GM18502 (cell line): Measurements from ENCODE around the gene ZDHHC3.

Experiments used
- ATAC-seq: cut with Tn5 transposase; IDR thresholded peaks from one replicate; pipeline ENCODE4 v1.9.1; 2021; ENCODE audit warnings: mild to moderate bottlenecking; ENCODE audit not compliant: unreplicated experiment, poor library complexity

The ZDHHC3 gene

DNA sequence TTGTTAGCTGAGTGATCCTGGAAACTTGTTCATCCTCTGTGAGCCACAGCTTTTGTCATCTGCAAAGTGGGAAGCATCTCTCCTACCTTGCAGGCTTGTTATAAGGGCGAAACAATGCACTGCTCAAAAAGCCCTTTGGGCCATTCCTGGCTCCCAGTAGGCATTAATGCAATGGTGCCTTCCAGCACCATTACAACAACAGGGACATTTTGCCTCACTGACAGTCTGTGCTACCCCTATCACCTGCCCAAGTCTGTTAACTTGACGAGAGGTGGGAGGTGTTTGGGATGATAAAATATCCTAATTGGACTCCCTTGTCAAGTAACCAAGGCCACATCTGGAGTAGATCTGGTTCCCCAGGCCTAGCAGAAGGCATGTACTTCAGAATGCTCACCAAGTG, 44.2 kb downstream of the ZDHHC3 start:
- no peak for ATAC-seq

DNA sequence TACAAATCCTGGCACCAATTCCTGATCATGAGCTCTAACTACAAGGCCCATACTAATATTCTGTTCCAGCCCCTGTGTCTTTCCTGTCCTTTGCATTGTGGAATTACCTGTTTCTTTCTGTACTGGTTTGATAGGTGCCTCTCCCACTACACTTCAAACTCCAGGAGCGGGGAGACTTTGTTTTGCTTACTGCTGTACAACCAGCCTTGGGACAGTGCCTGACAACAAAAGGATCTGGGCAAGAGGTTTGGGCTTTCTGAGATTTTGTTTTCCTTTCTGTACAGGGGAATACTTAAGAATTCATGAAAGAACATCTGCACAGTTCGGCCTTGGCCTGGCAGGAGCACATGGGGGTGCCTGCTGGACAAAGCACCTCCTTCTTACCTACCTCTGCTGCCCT, 45.1 kb downstream of the ZDHHC3 start:
- ATAC-seq = no peak

DNA sequence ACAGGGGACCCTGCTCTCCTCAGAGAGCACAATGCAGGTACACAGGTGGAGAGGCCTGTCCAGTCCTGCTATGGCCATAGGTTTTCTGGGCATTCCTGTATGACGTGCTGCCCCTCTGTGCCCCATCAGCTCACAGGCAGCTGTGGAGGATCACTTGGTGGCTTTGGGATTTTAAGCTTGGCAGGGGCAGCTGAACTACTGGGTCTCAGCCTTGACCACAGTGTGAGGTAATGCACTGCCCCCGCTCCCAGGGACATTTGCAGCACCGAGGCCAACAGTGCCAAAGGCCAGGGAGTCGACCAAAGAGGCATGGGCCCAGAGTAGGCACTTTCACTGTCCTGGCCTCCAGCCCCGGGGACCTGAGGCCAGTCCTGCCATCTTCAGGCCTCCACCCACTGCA, 46.2 kb downstream of the ZDHHC3 start:
- ATAC-seq = no peak

DNA sequence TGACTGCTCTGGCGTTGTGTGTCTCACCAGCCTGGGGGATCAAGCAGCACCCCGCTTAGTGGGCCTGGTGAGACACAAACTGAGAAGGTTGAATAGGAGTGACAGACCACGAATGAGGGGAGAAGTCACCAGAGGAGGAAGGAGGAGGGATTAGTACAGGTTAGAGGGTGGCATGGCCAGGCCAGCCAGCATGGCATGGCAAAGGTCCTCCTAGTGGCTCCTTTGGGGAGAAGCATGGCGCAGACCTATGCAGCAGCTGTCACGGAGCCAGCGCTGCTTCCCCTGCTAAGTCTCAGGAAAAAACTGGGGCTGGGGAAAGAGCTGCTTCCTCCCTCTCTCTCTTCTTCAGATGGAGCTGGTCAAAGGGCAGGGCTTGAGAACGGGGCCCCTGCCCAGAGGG, 48.6 kb downstream of the ZDHHC3 start:
- ATAC-seq = no peak

DNA sequence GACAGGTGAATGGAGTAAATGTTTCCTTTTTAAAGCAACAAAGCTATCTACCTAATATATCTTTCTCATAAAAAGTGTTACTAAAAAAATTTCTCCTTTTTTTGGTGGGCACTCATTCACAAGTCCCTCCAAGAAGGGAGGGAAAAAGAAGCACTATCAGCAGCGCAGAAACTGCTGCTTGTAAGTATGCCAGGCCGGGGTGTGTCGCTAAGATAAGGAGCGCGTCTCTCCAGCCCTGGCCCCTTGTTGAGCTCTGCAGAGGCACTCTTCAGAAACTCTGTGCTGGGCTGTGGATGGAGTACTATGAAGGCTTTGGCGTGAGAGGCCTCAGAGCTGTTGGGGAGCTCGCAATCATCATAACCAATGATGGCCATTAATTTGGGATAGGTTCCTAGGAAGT, 49.1 kb downstream of the ZDHHC3 start:
- no peak for ATAC-seq

DNA sequence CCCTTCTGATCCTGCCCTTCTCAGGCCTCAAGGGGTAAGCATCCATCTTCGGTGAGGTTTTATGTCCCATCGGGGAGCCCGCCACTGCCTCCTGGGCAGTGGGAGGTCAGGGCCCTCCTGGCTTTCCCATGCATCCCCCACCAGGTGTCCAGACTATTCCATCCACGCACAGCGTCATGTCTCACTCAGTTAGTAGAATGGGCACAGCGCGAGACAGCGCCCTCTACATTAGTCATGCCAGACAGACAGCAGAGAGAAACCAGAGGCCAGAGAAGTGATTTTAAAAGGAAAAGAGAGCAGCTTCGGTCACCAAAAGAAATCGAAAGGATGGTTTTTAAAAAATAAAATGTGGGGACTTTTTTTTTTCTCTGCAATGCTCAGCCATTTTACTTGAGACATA, 49.8 kb downstream of the ZDHHC3 start:
- ATAC-seq = no peak

DNA sequence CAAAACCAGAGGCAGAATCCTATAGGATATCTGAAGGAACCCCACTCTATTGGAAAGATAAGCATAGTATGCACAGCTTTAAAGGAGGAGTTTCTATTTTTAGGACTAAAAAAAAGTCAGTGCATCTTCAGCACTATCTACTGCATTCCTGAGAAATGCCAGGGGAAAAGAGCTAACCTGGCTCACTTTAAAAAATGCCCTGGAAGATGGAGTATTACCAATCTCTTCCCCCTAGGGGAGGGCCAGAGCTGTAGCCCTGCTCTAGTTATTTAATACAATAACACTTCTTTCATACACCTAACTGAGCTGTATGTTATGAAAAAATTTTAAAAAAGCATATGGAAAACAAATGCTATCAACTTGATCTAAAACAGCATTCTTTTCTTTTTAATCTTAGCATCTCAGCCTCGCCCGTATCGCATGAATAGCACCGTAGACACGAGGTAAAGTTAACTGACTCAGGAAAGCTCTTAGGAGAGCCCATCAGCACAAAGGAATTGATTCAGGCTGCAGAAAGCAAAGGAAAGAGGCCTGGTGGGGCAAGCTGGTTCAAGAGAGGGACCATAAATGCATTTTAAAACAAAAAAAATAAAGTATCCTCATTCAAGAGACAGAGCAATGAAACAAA, 51.4 kb downstream of the ZDHHC3 start:
- no peak for ATAC-seq

DNA sequence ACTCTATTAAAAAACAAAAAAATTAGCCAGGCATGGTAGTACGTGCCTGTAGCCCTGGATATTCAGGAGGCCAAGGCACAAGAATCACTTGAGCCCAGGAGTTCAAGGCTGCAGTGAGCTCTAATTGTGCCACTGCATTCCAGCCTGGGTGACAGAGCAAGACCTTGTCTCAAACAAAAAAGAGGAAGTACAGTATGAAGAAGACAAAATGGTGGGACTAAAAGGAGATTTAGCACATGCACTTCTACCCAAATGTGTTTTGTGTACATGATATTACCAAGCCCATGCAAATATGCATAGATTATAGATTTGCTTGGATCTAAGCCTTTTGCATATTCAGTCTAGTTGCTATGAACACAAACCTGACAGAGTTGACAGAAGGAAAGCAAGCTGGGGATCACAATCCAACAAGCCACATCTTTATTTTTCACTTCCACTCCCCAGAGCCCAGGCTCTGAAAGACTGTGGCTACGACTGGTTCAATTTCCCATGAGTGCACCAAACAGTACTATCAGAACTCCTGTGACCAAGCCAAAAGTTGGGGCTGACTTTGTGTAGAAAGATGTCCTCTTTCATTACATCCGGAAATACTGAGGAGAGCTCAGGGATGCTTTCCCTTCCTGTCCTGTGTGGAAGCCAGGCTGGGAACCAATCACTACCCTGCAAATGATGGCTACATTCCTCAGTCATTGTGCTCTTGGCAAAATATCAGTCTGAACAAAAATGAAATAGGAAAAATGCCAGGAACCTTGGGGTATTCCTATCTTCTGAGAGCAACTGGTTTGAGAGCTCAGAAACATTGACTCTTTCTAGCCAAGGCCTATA, 52.1 kb downstream of the ZDHHC3 start:
- ATAC-seq = no peak

DNA sequence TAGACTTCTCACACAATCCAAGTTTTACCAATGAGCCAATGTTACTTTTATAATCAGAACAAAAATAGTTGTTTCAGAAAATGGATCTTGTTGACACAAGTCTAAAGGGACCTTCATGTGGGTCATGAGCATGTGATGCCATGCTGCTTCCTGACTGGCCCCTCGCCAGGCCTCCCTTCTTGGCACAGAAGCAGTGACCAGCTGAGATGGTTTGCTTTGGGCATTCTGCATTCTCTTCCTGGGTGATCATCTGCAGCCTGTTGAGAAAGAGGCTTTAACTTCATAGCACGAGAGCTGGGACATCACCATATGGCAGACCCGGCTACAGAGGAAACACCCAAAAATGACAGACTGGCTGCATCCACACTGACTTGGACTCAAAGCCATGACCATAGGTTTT, 55.9 kb downstream of the ZDHHC3 start:
- no peak for ATAC-seq

DNA sequence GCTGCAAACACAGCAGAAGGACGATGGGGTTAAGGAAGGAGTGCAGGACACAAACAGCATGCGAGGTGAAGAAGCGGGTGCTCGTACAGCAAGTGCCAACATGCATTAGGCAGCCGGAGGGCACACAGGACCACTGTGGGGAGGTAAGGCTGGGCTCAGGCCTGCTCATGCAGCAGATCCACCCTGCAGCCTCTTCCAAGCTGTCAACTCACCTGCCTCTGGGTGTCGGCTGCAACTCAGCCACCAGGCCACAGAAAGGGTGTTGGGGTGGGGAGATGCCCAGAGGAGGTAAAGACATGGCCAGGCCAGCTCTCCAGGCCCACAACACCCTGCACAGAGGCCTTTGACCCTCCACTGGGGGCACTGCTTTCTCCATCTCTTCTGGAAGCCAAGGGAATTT, 57.4 kb downstream of the ZDHHC3 start:
- ATAC-seq = no peak

DNA sequence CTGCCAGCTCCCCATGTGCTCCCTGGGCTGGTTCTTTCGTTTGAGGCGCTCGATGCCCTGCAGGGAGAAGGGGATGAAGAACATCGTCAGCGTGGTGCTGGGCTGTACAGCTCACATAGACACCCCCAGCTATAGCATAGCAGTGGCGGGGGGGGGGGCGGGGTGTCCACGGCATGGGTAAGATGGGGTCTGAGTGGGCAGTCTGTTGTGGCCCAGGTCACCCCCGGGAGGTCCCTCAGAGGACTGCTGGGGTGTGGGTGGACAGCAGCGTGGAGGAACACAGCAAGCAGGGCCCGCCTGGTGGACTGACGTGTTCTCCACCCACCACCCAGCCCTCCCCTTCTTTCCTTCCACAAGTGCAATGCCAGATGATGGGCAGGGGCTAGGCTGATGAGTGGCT, 57.9 kb downstream of the ZDHHC3 start:
- no peak for ATAC-seq

DNA sequence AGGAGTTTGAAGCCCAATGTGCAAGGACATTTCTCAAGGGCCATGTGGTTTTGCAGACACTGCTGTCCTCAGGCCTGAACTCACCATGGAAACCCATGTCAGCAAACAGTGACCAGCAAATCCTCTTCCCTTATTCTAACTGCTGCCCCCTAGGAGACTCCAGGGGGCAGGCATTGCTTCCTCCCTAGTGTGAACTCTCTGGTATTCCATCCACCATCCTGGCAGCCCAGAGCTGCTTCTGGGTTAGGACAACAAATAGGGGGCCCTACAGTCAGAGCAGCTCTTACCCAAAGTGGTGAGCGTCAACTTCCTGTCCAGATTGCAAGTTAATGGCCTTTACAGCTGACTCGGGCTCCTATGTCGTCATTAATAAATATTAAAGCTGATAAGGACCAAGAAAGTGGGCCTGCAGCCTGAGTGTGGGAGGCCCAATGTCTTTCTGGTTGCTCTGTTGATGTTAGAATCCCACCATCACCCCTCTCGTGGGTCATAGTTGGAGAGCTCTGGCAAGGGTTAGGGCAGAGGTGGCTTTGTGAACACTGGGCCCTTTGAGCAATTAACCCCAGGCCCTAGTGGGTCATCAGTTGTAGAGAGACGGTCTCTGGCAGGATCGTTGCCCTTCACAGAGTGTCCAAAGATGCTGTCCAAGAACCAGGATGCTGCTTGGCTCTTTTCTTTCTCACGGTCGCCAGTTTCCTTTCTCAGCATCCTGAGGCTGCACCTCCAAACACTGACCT, 60.1 kb downstream of the ZDHHC3 start:
- ATAC-seq = no peak

DNA sequence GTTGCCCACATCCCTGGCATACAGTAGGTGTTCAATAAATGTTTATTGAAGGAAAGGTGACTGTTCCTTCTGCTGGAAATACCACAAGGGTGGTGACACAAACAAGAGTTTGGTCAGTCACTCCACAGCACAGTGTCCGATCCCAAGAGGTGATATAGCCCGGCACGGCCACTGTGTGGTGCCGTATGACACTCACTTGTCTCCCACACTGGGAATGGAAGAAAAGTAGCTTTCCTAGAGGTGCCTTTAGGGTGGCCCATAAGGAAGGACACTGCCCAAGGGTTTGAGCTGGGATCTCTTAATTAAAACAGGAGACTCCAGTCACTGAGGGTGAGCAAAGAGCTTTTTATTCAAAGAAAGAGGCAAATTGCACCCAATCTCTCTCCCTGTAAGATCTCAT, 61.0 kb downstream of the ZDHHC3 start:
- no peak for ATAC-seq

DNA sequence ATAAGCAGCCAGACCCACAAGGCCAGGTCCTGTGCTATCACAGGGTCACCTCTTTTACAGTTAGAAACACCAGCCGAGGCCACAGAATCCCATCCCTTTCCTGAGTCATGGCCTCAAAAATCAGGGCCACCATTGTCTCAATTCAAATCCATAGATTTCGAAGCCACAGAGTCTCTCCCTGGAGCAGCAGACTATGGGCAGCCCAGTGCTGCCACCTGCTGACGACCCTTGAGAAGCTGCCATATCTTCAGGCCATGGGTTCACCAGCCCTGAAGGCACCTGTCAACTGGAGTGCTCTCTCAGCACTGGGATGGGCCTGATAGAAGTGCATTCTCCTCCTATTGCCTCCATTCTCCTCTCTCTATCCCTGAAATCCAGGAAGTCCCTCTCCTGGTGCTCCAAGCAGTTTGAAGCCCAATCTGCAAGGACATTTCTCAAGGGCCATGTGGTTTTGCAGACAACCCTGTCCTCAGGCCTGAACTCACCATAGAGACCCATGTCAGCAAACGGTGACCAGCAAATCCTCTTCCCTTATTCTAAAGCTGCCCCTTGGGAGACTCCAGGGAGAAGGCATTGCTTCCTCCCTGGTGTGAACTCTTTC, 62.0 kb downstream of the ZDHHC3 start:
- no peak for ATAC-seq

DNA sequence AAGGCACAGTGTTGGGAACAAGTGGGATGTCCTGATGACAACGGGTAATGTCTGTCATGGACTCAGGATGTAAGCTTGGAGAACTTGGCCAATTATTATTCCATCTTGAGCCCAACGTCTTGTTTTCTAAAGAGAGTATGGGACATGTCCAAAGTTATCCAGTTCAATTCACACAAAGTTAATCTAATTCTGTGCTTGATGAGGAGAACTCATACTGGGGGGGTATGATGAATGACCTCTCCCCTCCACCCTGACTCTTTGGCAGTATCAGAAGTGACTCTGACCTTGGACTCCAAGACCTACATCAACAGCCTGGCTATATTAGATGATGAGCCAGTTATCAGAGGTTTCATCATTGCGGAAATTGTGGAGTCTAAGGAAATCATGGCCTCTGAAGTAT, 65.3 kb downstream of the ZDHHC3 start:
- no peak for ATAC-seq

DNA sequence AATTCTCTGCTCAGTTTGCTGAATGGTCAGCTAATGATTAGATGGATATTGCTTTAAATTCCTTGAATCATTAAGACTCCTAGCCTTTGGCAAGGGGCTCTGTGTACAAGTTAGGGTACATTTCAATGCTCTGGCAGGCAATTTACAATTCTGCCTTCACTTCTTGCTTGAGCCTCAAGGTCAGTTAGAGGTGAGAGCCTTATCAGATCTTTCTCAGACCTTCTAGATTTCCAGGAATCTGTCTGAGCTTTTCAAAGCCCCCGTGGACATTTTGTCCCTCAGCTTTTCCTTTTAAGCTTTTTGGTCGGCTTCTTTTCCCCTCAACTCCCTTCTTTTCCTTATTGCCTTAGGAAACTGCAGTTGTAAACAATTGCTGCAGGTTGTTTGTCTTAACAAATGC, 66.9 kb downstream of the ZDHHC3 start:
- ATAC-seq = no peak

DNA sequence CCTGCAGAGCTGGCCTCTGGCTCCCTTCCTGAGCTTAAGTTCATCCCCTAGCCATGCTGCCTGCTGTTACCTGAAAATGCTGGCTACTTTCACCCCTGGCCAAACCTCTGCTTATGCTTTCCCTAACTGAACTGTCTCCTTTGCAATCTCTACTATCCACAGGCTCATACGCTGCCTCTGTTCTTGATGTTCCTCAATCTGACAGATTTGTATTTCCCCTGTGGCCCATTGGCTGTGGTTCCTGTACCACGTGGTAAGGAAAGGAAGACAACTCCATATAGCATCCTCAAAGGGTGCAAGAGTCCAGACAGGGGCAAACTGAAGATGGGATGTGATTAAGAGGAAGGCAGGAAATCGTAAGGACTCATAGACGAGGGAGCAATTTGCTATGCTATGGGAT, 68.4 kb downstream of the ZDHHC3 start:
- ATAC-seq = no peak

DNA sequence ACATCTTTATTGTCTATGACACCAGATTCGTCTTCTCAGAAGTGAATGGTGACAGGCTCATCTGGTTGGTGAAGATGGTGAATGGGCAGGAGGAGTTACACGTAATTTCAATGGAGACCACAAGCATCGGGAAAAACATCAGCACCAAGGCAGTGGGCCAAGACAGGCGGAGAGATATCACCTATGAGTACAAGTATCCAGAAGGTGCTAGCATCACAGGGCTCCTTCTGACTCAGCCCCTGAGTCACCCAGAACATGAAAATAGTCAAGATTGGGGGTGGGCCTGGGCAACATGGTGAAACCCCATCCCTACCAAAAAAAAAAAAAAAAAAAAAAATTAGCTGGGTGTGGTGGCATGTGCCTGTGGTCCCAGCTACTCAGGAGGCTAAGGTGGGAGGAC, 69.0 kb downstream of the ZDHHC3 start:
- ATAC-seq = no peak

DNA sequence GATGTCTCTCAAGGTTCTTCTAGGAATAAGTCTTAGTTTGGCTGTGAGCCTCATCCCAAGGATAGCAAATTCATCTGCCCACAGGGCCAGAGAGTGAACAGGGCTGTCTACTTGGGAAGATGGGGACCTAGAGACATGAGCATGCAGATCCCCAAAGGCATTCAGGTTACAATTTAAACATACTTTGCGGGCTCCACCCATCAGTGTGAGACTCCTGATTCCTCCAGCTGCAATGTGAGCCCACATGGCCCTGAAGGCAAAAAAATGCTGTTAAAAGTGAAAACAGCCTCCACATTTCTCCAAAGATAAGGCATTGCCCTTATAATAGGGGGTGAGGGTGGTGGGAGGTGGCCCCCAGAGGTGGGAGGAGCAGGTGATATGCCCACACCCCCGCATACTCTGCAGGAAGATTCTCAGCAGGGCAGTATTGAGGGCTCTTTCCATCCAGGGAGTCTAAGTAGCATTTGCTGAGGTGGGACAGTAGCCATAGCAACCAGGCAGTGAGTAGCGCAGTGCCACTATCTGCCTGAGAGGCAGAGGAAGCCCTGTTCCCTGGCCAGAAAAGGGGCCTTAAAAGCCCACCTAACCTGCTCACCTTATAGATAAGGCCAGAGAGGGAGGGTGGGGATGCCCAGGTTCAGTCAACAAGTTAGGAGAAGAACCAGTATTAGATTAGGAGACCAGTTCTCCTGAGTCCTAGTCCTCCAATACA, 70.4 kb downstream of the ZDHHC3 start:
- ATAC-seq = no peak

DNA sequence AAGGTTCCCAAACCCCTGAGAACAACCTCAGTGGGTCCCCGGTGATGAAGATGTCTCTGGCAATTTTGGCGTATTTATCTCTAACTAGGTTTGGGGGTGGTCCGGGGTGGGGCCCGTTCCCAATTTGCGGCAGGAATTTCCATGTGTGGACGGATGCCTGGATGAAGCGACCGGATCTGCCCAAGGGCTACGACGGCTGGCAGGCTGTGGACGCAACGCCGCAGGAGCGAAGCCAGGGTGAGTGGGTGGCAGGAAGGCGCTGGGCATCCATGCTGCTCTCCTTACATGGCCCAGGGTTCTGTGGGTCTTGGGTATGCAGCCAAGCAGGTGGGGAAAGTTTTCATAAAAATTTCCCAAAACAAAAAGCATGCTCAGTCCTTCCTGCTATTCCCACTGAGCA, 72.2 kb downstream of the ZDHHC3 start:
- ATAC-seq = no peak

DNA sequence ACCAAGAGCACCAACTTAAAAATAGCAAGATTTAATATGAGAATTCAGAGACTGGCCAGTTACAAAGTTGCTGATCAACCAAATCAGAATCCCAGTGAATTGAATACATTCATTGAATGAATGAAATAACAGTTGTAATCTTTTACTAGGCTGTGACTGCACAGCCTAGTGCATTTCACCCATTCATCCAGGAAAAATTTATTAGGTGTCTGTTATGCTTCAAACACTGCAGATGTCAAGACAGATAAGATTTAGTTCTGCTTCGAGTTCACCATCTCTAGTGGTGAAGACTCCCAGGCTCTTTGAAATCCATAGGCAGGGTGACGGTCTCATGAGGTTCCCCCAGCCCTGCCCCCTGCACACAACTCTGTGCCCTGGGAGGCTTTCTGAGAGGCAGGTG, 72.7 kb downstream of the ZDHHC3 start:
- ATAC-seq = no peak
